ENCODE data around the gene ARSK. TPM values are rescaled to one million over a fixed set of nuclear protein-coding genes. Genes with fewer than 3 reads are reported as not detected.

Gene ARSK
- total RNA-seq, 4 donors from 2014 or later: 4.1 to 28.2 (median 12.9) TPM

DNA sequence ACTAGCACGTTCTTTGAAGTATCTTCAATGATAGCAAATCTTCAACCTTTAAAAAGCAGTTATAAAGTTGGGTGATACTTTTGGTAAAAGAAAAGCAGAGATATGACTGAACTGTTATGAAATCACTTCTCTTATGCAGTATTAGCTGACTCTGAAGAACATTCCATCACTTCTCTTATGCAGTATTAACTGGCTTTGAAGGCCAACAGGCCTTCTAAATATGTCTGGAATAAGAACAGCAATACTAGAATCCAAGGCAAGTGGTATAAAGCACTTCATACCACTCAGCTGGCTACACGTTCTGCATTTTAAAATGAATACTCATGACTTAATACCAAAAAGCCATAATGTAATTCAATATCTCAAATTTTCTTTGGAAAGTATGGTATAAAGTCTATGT lies 17.4 kb upstream of the ARSK start:
- no peak overlapping the region for H3K4me3 ChIP-seq
- H3K27ac ChIP-seq: no peak overlapping the region
- TF ChIP-seq, protein P1, sequence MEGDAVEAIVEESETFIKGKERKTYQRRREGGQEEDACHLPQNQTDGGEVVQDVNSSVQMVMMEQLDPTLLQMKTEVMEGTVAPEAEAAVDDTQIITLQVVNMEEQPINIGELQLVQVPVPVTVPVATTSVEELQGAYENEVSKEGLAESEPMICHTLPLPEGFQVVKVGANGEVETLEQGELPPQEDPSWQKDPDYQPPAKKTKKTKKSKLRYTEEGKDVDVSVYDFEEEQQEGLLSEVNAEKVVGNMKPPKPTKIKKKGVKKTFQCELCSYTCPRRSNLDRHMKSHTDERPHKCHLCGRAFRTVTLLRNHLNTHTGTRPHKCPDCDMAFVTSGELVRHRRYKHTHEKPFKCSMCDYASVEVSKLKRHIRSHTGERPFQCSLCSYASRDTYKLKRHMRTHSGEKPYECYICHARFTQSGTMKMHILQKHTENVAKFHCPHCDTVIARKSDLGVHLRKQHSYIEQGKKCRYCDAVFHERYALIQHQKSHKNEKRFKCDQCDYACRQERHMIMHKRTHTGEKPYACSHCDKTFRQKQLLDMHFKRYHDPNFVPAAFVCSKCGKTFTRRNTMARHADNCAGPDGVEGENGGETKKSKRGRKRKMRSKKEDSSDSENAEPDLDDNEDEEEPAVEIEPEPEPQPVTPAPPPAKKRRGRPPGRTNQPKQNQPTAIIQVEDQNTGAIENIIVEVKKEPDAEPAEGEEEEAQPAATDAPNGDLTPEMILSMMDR (IDR thresholded peaks at IDR 0.05): no peak
- TF ChIP-seq POLR2A (IDR thresholded peaks at IDR 0.05): no peak
- no peaks in the 10 kb centered on the region for H3K36me3 ChIP-seq
- DNase-seq: no peak
- no peaks in the 10 kb centered on the region for H3K9me3 ChIP-seq
- no peaks in the 10 kb centered on the region for H3K27me3 ChIP-seq
- no peaks in the 10 kb centered on the region for H3K4me1 ChIP-seq
- intact Hi-C loops (cut with DNase I; ENCODE audit: low total_unique reads): no loop called here

DNA sequence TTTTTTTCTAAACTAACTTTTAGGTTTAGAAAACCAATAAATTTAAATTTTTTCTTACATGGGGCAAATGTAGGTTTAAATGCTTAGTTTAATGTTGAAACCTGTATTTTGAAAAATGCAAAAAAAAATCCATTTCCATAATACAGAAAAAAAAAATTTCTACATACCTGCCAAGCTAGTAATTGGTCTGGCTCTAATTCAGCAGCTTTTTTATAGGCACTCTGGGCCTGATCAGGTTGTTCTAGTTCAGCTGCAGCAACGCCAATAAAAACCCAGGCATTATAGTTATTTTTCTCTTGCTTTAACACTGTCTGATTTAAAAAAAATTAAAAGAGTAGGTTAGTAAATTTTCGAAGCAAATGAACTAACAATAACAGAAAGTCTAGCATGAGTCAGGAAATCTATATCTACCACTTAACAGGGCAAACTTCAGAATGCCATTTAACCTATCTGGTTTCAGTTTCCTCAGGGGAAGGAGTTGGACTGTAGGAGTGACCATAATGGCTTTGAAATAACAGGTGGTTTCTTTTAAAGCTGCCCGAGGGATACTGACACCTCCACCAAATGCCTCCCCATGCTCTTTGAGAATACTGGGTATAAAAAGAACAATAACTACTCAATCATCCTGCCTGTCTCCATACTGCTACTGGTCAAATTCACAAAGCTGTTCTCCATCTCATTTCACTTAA lies 11.7 kb upstream of the ARSK start:
- H3K36me3 ChIP-seq: no peaks in the 10 kb centered on the region
- intact Hi-C loops (cut with DNase I; ENCODE audit: low total_unique reads): no loop called here
- H3K4me3 ChIP-seq: no peak overlapping the region
- no peaks in the 10 kb centered on the region for H3K27me3 ChIP-seq
- H3K9me3 ChIP-seq: no peaks in the 10 kb centered on the region
- H3K27ac ChIP-seq: no peak overlapping the region
- no peaks in the 10 kb centered on the region for H3K4me1 ChIP-seq
- DNase-seq: no peak
- TF ChIP-seq, protein P1 (IDR thresholded peaks at IDR 0.05): no peak
- TF ChIP-seq POLR2A (IDR thresholded peaks at IDR 0.05): no peak

DNA sequence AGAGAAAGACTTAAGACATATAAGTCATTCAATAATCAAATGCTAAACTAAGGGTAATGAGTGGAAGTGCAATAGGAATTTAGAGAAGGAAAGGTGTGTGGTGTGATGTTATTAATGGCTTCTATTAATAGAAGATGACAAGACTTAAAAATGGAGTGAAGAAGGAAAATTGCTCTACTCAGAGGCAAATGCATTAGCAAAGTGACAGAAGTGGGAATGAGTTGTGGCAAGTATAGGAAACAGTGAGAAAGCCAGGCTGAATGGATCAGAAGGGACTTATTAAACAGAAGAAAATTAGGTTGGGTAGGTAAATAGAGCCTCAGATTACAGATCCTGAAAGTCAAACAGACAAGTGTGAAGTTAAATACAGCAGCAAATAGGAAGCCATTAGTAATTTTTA lies 5.9 kb upstream of the ARSK start:
- H3K9me3 ChIP-seq: no peaks in the 10 kb centered on the region
- H3K4me3 ChIP-seq: no peak overlapping the region
- intact Hi-C loops (cut with DNase I; ENCODE audit: low total_unique reads): no loop called here
- no peaks in the 10 kb centered on the region for H3K36me3 ChIP-seq
- TF ChIP-seq, protein P1 (IDR thresholded peaks at IDR 0.05): no peak
- H3K27ac ChIP-seq: no peak overlapping the region
- peaks cover 0 to 5% of the 10 kb centered on the region in 2 donors for H3K4me1 ChIP-seq
- no peaks in the 10 kb centered on the region for H3K27me3 ChIP-seq
- no peak for DNase-seq

DNA sequence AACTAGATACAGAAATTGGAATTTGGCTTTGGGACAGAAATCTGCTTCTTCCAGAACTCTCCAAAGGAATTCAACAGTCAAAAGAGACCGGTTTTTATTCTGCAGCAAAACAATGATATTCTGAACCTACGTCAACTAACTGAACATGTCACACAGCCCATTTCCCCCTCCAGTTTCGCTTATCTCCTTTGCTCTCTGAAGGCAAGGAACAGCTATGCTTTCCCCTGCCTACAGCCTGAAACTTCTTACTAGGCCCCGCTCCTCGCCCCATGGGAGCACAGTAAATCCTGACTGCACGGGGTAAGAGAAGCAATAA lies 612 bp upstream of the ARSK start:
- TF ChIP-seq, protein P1 (IDR thresholded peaks at IDR 0.05): no peak
- no peak for TF ChIP-seq POLR2A (IDR thresholded peaks at IDR 0.05)
- intact Hi-C loops (cut with DNase I; ENCODE audit: low total_unique reads): no loop called here
- H3K27me3 ChIP-seq: no peaks in the 10 kb centered on the region
- H3K4me1 ChIP-seq: peaks cover 0 to 5% of the 10 kb centered on the region in 2 donors
- no peaks in the 10 kb centered on the region for H3K9me3 ChIP-seq
- no peaks in the 10 kb centered on the region for H3K36me3 ChIP-seq
- peak overlapping the region; percentile 80 to 89 for H3K27ac ChIP-seq
- H3K4me3 ChIP-seq: peak overlapping the region; percentile 54 to 75
- DNase-seq: no peak

DNA sequence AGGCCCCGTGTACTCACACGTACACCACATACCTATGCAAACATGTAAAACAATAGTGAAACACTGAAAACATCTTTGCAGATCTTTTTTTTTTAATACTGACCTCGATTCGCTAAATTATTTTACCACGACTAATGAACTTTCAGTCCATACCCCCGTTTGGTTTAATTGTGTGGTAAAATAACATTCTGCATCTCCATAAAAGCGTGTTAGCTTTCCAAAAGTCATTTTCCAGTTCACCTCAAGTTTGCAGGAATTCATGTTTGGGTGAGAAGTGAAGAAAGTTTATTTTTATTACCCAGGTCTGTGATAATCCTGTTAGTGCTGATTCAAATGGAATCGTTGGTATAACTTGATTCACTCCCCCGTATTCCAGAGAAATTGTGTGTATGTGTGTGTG lies 652 bp downstream of the ARSK start:
- intact Hi-C loops (cut with DNase I; ENCODE audit: low total_unique reads): no loop called here
- no peak for DNase-seq
- H3K27ac ChIP-seq: peak overlapping the region; percentile 80 to 89
- TF ChIP-seq, protein P1 (IDR thresholded peaks at IDR 0.05): no peak
- TF ChIP-seq POLR2A (IDR thresholded peaks at IDR 0.05): no peak
- H3K9me3 ChIP-seq: no peaks in the 10 kb centered on the region
- peaks cover 0 to 5% of the 10 kb centered on the region in 2 donors for H3K4me1 ChIP-seq
- no peaks in the 10 kb centered on the region for H3K36me3 ChIP-seq
- peak overlapping the region; percentile 54 to 75 for H3K4me3 ChIP-seq
- H3K27me3 ChIP-seq: no peaks in the 10 kb centered on the region

Measured in uterus (tissue), 4 donors.